Suprapubic skin (tissue), 4 donors: ENCODE results near the gene RPS6KA5.

Experiments
- EP300 ChIP-seq: sonication (generic); formaldehyde crosslinking; IDR thresholded peaks from one replicate; pipeline ENCODE4 v1.6.1; 2017; ENCODE audit warnings: antibody characterized with exemption
- POLR2AphosphoS5 ChIP-seq, 3 donors: sonication (generic); formaldehyde crosslinking; IDR thresholded peaks; one replicate each; pipeline ENCODE4 v1.6.1; 2017; ENCODE audit warnings: antibody characterized with exemption in 3 of 3

DNA sequence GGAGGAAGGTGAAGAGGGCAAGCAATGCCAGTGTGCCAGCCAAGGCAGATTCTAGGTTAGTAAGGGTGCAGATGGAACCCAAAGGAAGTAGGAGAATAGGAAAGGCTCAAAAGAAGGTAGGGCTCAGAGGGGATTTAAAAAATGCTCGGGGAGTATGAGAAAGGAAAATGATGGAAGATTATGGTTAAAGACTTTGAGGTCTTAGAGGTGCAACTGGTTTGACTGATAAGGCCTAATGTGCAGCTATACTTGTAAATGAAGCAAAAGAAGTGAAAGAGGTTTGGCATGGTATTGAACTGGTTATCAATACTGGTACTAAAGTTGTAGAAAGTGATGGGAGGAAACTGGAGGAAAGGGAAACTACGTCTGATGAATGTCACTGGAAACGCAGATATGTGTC is 94.7 kb downstream of the RPS6KA5 start:
- TF ChIP-seq EP300 (no peak), POLR2AphosphoS5 (IDR thresholded peaks at IDR 0.05) (no peak)
